ENCODE measurements around the gene RBM4. TPM values are rescaled to one million over a fixed set of nuclear protein-coding genes. Genes with fewer than 3 reads are reported as not detected.

The RBM4 gene
- total RNA-seq, 1 donor from 2014 or later = 119 TPM

GRCh38 chr11:66688561-66689534, 50.3 kb downstream of the RBM4 start:
- no peak for DNase-seq (ENCODE audit: low spot score)

GRCh38 chr11:66689661-66690590, 51.4 kb downstream of the RBM4 start:
- no peak for DNase-seq (ENCODE audit: low spot score)

- no peak for DNase-seq (ENCODE audit: low spot score)
Observed at GRCh38 chr11:66691311-66691980, 52.9 kb downstream of the RBM4 start.

DNA sequence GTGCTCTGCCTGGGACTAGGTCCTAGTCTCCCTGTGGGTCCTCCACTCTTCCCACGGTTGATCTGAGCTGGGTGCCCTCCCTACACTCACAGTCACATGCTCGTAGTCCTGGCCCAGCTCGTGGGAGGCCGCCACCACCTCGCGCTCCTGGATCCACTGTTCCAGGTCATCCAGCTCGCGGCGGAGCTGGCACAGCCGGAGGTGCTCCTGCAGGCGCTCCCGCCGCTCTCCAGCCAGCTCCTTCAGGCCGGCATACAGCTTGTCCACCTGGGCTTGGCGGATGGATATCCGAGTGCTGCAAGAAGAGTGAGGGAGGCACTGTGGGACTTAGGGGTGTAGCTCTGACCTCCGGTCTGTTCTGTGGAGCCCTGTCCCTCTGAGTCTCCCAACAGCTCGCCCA, 53.9 kb downstream of the RBM4 start:
- DNase-seq (ENCODE audit: low spot score) = no peak

- DNase-seq (ENCODE audit: low spot score) = no peak
Observed at GRCh38 chr11:66692871-66693331, 54.4 kb downstream of the RBM4 start.

DNA sequence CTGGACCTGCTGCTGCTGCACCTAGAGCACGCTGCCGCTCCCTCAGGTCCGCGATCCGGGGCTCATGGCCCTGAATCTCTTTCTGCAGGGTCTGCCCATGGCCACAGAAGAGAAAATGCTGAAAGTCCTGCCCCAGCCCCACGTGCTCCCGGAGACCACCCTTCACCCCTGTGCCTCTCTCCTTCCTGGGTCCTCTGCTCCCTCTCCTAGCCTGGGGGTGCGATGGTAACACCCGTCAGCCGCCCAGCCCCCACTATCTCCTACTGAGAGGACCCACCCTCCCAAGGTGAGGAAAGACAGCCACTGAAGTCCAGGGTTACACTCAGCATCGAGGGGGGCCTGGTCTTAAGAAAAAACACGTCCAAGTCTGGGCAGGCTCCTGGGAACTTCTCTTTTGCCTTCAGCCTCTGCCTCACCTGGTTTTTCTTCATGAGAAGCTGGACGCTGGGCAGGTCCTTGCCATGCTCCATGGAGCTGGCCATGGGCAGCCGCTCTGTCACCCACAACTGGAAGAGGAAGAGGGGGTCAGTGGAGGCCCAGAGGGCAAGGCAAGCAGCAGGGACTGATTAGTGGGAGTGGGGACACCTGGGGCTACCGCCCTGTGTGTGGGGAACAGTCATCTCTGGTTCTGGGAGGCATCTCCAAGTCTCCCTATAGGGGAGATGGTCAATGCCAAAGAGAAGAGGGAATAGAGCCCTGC, 55.0 kb downstream of the RBM4 start:
- DNase-seq (ENCODE audit: low spot score) = no peak

GRCh38 chr11:66694056-66694410, 55.5 kb downstream of the RBM4 start:
- DNase-seq (ENCODE audit: low spot score) = no peak

- DNase-seq (ENCODE audit: low spot score) = peak; percentile 93
Observed at GRCh38 chr11:66694732-66695207, 56.3 kb downstream of the RBM4 start.

Other genes with a start within 250 kb of the RBM4 start
- gene NPAS4, start 217.7 kb upstream of the RBM4 start, total RNA-seq = 1.5 TPM
- gene MRPL11, start 199.9 kb upstream of the RBM4 start, total RNA-seq = 32.8 TPM
- gene PELI3, start 171.8 kb upstream of the RBM4 start, total RNA-seq = 20.3 TPM
- 61.2 TPM for gene DPP3, start 158.3 kb upstream of the RBM4 start, total RNA-seq
- gene BBS1, start 128.1 kb upstream of the RBM4 start, total RNA-seq = 72.9 TPM
- 24.1 TPM for gene ZDHHC24, start 92.7 kb upstream of the RBM4 start, total RNA-seq
- gene ACTN3, start 91.8 kb upstream of the RBM4 start, total RNA-seq = 0.12 TPM
- 87.4 TPM for gene CTSF, start 70.1 kb upstream of the RBM4 start, total RNA-seq
- gene CCDC87, start 45.6 kb upstream of the RBM4 start, total RNA-seq = 1.0 TPM
- 64.9 TPM for gene CCS, start 45.5 kb upstream of the RBM4 start, total RNA-seq
- 84.5 TPM for gene RBM14, start 22.1 kb upstream of the RBM4 start, total RNA-seq
- gene RBM4B, start 39.2 kb downstream of the RBM4 start, total RNA-seq = 21.9 TPM
- 18.2 TPM for gene SPTBN2, start 90.5 kb downstream of the RBM4 start, total RNA-seq
- 21.2 TPM for gene RCE1, start 204.7 kb downstream of the RBM4 start, total RNA-seq
- gene LRFN4, start 218.4 kb downstream of the RBM4 start, total RNA-seq = 7.3 TPM